PC-9 (cell line): ENCODE measurements around the gene SPPL2C.

ENCODE experiments used
- EZH2 ChIP-seq: fragments of 200-600 bp; sonication (generic); IDR thresholded peaks from 2 replicates; pipeline ENCODE4 v1.8.0; 2017; ENCODE audit warnings: antibody characterized with exemption, low read depth
- TF ChIP-seq, protein P1 (sequence below): fragments of 200-600 bp; sonication (generic); conservative IDR thresholded peaks from 2 replicates; pipeline ENCODE4 v1.6.1; 2017; ENCODE audit warnings: mixed run types, antibody characterized with exemption, mild to moderate bottlenecking, moderate library complexity

DNA sequence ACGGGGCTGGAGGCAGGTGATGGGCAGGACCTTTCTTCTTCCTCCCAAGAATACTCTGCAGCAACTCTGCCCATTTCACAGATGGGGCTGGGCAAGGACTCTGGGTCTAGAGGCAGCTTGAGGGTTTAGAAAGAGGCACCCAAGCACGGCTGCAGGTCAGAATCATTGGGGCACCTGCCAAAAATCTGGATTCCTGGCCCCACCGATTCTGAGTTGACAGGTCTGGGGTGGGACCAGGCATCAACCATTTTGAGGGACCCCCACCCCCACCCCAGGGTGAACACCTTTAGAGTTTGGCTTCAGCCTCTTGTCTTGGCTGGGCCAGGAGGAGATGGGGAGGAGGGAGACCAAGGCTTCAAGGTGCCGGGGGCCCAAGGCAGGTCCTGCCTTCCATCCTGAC, 5.3 kb downstream of the SPPL2C start:
- TF ChIP-seq, protein P1, sequence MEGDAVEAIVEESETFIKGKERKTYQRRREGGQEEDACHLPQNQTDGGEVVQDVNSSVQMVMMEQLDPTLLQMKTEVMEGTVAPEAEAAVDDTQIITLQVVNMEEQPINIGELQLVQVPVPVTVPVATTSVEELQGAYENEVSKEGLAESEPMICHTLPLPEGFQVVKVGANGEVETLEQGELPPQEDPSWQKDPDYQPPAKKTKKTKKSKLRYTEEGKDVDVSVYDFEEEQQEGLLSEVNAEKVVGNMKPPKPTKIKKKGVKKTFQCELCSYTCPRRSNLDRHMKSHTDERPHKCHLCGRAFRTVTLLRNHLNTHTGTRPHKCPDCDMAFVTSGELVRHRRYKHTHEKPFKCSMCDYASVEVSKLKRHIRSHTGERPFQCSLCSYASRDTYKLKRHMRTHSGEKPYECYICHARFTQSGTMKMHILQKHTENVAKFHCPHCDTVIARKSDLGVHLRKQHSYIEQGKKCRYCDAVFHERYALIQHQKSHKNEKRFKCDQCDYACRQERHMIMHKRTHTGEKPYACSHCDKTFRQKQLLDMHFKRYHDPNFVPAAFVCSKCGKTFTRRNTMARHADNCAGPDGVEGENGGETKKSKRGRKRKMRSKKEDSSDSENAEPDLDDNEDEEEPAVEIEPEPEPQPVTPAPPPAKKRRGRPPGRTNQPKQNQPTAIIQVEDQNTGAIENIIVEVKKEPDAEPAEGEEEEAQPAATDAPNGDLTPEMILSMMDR, result no peak
- no peak for TF ChIP-seq EZH2
